ENCODE data around the gene KREMEN1.

The KREMEN1 gene

GRCh38 chr22:29072979-29073617 is at the start of gene KREMEN1:
KREMEN1 (plus strand) TSS chr22:29073035; CDS start chr22:29073131, 96 bp downstream.
- DNase-seq (ENCODE audit: low read depth): no peak
- no peak for TF ChIP-seq CTCF (IDR thresholded peaks at IDR 0.05; ENCODE audit: control insufficient read depth, insufficient read depth, low read depth, low read length, missing control alignments)
- H3K4me3 ChIP-seq (ENCODE audit: control insufficient read depth, low read depth, low read length): peak within 1 kb of the TSS; percentile 63

GRCh38 chr22:29023172-29023796 is 49.6 kb upstream of the KREMEN1 start:
- no peak for TF ChIP-seq CTCF (IDR thresholded peaks at IDR 0.05; ENCODE audit: control insufficient read depth, insufficient read depth, low read depth, low read length, missing control alignments)
- DNase-seq (ENCODE audit: low read depth): no peak
- H3K4me3 ChIP-seq (ENCODE audit: control insufficient read depth, low read depth, low read length): no peak overlapping the region

GRCh38 chr22:29026579-29026978 is 46.3 kb upstream of the KREMEN1 start:
- H3K4me3 ChIP-seq (ENCODE audit: control insufficient read depth, low read depth, low read length): no peak overlapping the region
- no peak for TF ChIP-seq CTCF (IDR thresholded peaks at IDR 0.05; ENCODE audit: control insufficient read depth, insufficient read depth, low read depth, low read length, missing control alignments)
- DNase-seq (ENCODE audit: low read depth): no peak

GRCh38 chr22:29028468-29028867 is 44.4 kb upstream of the KREMEN1 start:
- TF ChIP-seq CTCF (IDR thresholded peaks at IDR 0.05; ENCODE audit: control insufficient read depth, insufficient read depth, low read depth, low read length, missing control alignments): no peak

GRCh38 chr22:29029202-29030000 is 43.4 kb upstream of the KREMEN1 start:
- no peak for TF ChIP-seq CTCF (IDR thresholded peaks at IDR 0.05; ENCODE audit: control insufficient read depth, insufficient read depth, low read depth, low read length, missing control alignments)
- no peak overlapping the region for H3K4me3 ChIP-seq (ENCODE audit: control insufficient read depth, low read depth, low read length)
- DNase-seq (ENCODE audit: low read depth): no peak

More at GRCh38 chr22:29028468-29028867, 44.4 kb upstream of the KREMEN1 start:
- no peak overlapping the region for H3K4me3 ChIP-seq (ENCODE audit: control insufficient read depth, low read depth, low read length)
- DNase-seq (ENCODE audit: low read depth): no peak

- TF ChIP-seq CTCF (IDR thresholded peaks at IDR 0.05; ENCODE audit: control insufficient read depth, insufficient read depth, low read depth, low read length, missing control alignments): no peak
- peak; percentile 5 for DNase-seq (ENCODE audit: low read depth)
- H3K4me3 ChIP-seq (ENCODE audit: control insufficient read depth, low read depth, low read length): peak overlapping the region; percentile 50
These were observed 42.7 kb upstream of the KREMEN1 start for GRCh38 chr22:29030016-29030617.
